NCI-H1092 (cell line): Measurements from ENCODE around the gene SLC25A21.
"Not testable (repeated sequence)": the region's sequence is repeated elsewhere in the genome, so short reads cannot be mapped to it uniquely, and the experiment has no call there.

ENCODE experiments used
- DNase-seq: peaks from one replicate; lab custom pipeline; 2025; lab: John Stamatoyannopoulos, UW

SLC25A21 gene

GRCh38 chr14:36820901-36821300, 351.5 kb downstream of the SLC25A21 start:
- no peak for DNase-seq

GRCh38 chr14:36820111-36820709, 352.2 kb downstream of the SLC25A21 start:
- DNase-seq: no peak

GRCh38 chr14:36818794-36819384, 353.5 kb downstream of the SLC25A21 start:
- DNase-seq: no peak

- no peak for DNase-seq
Measured at GRCh38 chr14:36818246-36818645, 354.2 kb downstream of the SLC25A21 start.

- DNase-seq: no peak
Measured at GRCh38 chr14:36817071-36817930, 355.1 kb downstream of the SLC25A21 start.

GRCh38 chr14:36816481-36816880, 355.9 kb downstream of the SLC25A21 start:
- no peak for DNase-seq

GRCh38 chr14:36814783-36815182, 357.6 kb downstream of the SLC25A21 start:
- not testable (repeated sequence) for DNase-seq

- no peak for DNase-seq
Measured at GRCh38 chr14:36810209-36810608, 362.2 kb downstream of the SLC25A21 start.

- peak; percentile 19 for DNase-seq
Measured at GRCh38 chr14:36807727-36808126, 364.7 kb downstream of the SLC25A21 start.

- DNase-seq: no peak
Measured at GRCh38 chr14:36805131-36805559, 367.3 kb downstream of the SLC25A21 start.

GRCh38 chr14:36797634-36798033, 374.8 kb downstream of the SLC25A21 start:
- DNase-seq: no peak

GRCh38 chr14:36791402-36791801, 381.0 kb downstream of the SLC25A21 start:
- DNase-seq: no peak

GRCh38 chr14:36785511-36785910, 386.9 kb downstream of the SLC25A21 start:
- DNase-seq: no peak

GRCh38 chr14:36784541-36784940, 387.9 kb downstream of the SLC25A21 start:
- no peak for DNase-seq

- no peak for DNase-seq
Measured at GRCh38 chr14:36781897-36782296, 390.5 kb downstream of the SLC25A21 start.

- DNase-seq: no peak
Measured at GRCh38 chr14:36773558-36773957, 398.8 kb downstream of the SLC25A21 start.

GRCh38 chr14:36773136-36773540, 399.3 kb downstream of the SLC25A21 start:
- no peak for DNase-seq

- DNase-seq: peak; percentile 75
Measured at GRCh38 chr14:36771028-36771640, 401.3 kb downstream of the SLC25A21 start.

- DNase-seq: no peak
Measured at GRCh38 chr14:36768638-36769337, 403.6 kb downstream of the SLC25A21 start.

GRCh38 chr14:36767603-36768281, 404.7 kb downstream of the SLC25A21 start:
- DNase-seq: peak; percentile 38

GRCh38 chr14:36766974-36767373, 405.4 kb downstream of the SLC25A21 start:
- DNase-seq: no peak
